Endodermal cell (in vitro differentiated cells): ENCODE data around the gene CLDN9. TPM values are rescaled to one million over a fixed set of nuclear protein-coding genes. Genes with fewer than 3 reads are reported as not detected.
A peak's percentile ranks its signal among the peaks of the same experiment; 100 is the strongest.

Experiments
- DNase-seq: peaks from one replicate; pipeline ENCODE4 v3.0.0-alpha.2; 2017
- H3K27ac ChIP-seq: 2 replicates; pipeline ENCODE4 v1.5.1; 2013; ENCODE audit warnings: mild to moderate bottlenecking, low read depth, low read length, moderate library complexity
- H3K27me3 ChIP-seq: 2 replicates; pipeline ENCODE4 v1.6.1; 2013; ENCODE audit warnings: mild to moderate bottlenecking, low read length, moderate library complexity; ENCODE audit not compliant: insufficient read depth, control insufficient read depth, poor library complexity, severe bottlenecking
- H3K36me3 ChIP-seq: 2 replicates; pipeline ENCODE4 v1.7.0; 2013; ENCODE audit warnings: mild to moderate bottlenecking, low read length, moderate library complexity; ENCODE audit not compliant: control insufficient read depth, insufficient read depth
- H3K4me1 ChIP-seq: one replicate; pipeline ENCODE4 v1.7.0; 2013; ENCODE audit warnings: low read length; ENCODE audit not compliant: control insufficient read depth, insufficient read depth
- H3K4me3 ChIP-seq: 2 replicates; pipeline ENCODE4 v1.5.1; 2013; ENCODE audit warnings: mild to moderate bottlenecking, low read length, moderate library complexity
- H3K9ac ChIP-seq: 2 replicates; pipeline ENCODE4 v1.6.1; 2013; ENCODE audit warnings: mild to moderate bottlenecking, low read length, moderate library complexity; ENCODE audit not compliant: poor library complexity, severe bottlenecking; ENCODE audit errors: extremely low read depth
- H3K9me3 ChIP-seq: 2 replicates; pipeline ENCODE4 v1.6.1; 2013; ENCODE audit warnings: mild to moderate bottlenecking, low read length, moderate library complexity; ENCODE audit not compliant: control insufficient read depth
- H3K27ac Mint-ChIP-seq: 2 replicates; pipeline ENCODE4 v1.8.0; 2020; ENCODE audit warnings: mixed read lengths
- H3K27me3 Mint-ChIP-seq: 2 replicates; pipeline ENCODE4 v1.8.0; 2021; ENCODE audit warnings: mild to moderate bottlenecking, mixed read lengths; ENCODE audit not compliant: insufficient read depth
- H3K36me3 Mint-ChIP-seq: 2 replicates; pipeline ENCODE4 v1.8.0; 2020; ENCODE audit warnings: low read depth, mixed read lengths
- H3K4me1 Mint-ChIP-seq: 2 replicates; pipeline ENCODE4 v1.8.0; 2020; ENCODE audit warnings: mixed read lengths
- H3K4me3 Mint-ChIP-seq: 2 replicates; pipeline ENCODE4 v1.8.0; 2020; ENCODE audit warnings: mild to moderate bottlenecking, moderate library complexity, mixed read lengths
- H3K9me3 Mint-ChIP-seq: 2 replicates; pipeline ENCODE4 v1.8.0; 2020; ENCODE audit warnings: mild to moderate bottlenecking, mixed read lengths
- CTCF ChIP-seq: fragments of 200-600 bp; sonication (generic); conservative IDR thresholded peaks from 2 replicates; pipeline ENCODE4 v1.5.0; 2021; ENCODE audit warnings: antibody characterized with exemption, mild to moderate bottlenecking
- WGBS, 2 experiments: methylation state at CpG; one replicate each; pipeline versions ENCODE4 v1.1.5 to v1.1.7; 2013; ENCODE audit warnings: missing lambda C conversion rate in 2 of 2, mixed read lengths in 1 of 2; ENCODE audit not compliant: insufficient coverage in 1 of 2, insufficient read length in 1 of 2; 5-methylcytosine and 5-hydroxymethylcytosine counted together
- total RNA-seq, 2 donors: library from RNA; stranded (reverse); fragmentation: NEBNext Ultra II Directional in 1 of 2; extraction: Animal tissue kit (Norgen Biotek cat#: 25700) in 1 of 2; gene quantifications; 2 replicates in 1 of 2; 3 replicates in 1 of 2; pipeline ENCODE4 v1.2.1, GENCODE V29; 2021

The CLDN9 gene
- total RNA-seq, 2 donors from 2014 or later = 0.18 TPM; not detected in 1

- H3K36me3 Mint-ChIP-seq = peaks cover 23% of the 10 kb centered on the region
- no peaks in the 10 kb centered on the region for H3K9me3 ChIP-seq
- H3K27me3 ChIP-seq = peaks cover 4% of the 10 kb centered on the region
- no peak for TF ChIP-seq CTCF
- H3K4me1 Mint-ChIP-seq = peaks cover 17% of the 10 kb centered on the region
- H3K27ac ChIP-seq = no peak overlapping the region
- no peaks in the 10 kb centered on the region for H3K9me3 Mint-ChIP-seq
- WGBS, 2 experiments = 95 to 96% methylated on average over 20 to 24 of the region's 24 CpGs
- peaks cover 23% of the 10 kb centered on the region for H3K27me3 Mint-ChIP-seq
- H3K4me3 Mint-ChIP-seq = no peak overlapping the region
- no peak overlapping the region for H3K4me3 ChIP-seq
- no peak overlapping the region for H3K27ac Mint-ChIP-seq
- DNase-seq = peak; percentile 66
- peaks cover 10% of the 10 kb centered on the region for H3K4me1 ChIP-seq
- H3K36me3 ChIP-seq = peaks cover 28% of the 10 kb centered on the region
- no peak overlapping the region for H3K9ac ChIP-seq
Observed at GRCh38 chr16:3026609-3027488, 14.1 kb downstream of the CLDN9 start.

GRCh38 chr16:3027489-3027795 is 14.7 kb downstream of the CLDN9 start:
- Histone ChIP-seq H3K27ac (no peak overlapping the region), H3K36me3 (peaks cover 24% of the 10 kb centered on the region), H3K4me1 (peaks cover 6% of the 10 kb centered on the region), H3K9ac (no peak overlapping the region), H3K9me3 (no peaks in the 10 kb centered on the region), H3K27me3 (peaks cover 4% of the 10 kb centered on the region), H3K4me3 (no peak overlapping the region)
- H3K27me3 Mint-ChIP-seq = peaks cover 25% of the 10 kb centered on the region
- peaks cover 21% of the 10 kb centered on the region for H3K36me3 Mint-ChIP-seq
- no peaks in the 10 kb centered on the region for H3K9me3 Mint-ChIP-seq
- no peak overlapping the region for H3K27ac Mint-ChIP-seq
- no peak for DNase-seq
- no peak overlapping the region for H3K4me3 Mint-ChIP-seq
- TF ChIP-seq CTCF = no peak
- H3K4me1 Mint-ChIP-seq = peaks cover 11% of the 10 kb centered on the region
- 93% methylated on average over 8 of the region's 8 CpGs; no CpG with 5 or more reads in 1 of the 2 experiments for whole genome bisulfite sequencing, 2 experiments

- peaks cover 21% of the 10 kb centered on the region for H3K36me3 Mint-ChIP-seq
- no peak overlapping the region for H3K4me3 Mint-ChIP-seq
- H3K9ac ChIP-seq = no peak overlapping the region
Observed at GRCh38 chr16:3027983-3028715, 15.4 kb downstream of the CLDN9 start.

More at GRCh38 chr16:3027983-3028715, 15.4 kb downstream of the CLDN9 start:
- Mint-ChIP-seq H3K27ac (no peak overlapping the region), H3K27me3 (peaks cover 31% of the 10 kb centered on the region), H3K9me3 (no peaks in the 10 kb centered on the region), H3K4me1 (peaks cover 4% of the 10 kb centered on the region)
- WGBS, 2 experiments = 9 to 18% methylated on average over 22 to 58 of the region's 58 CpGs
- DNase-seq = peak; percentile 98
- H3K27ac ChIP-seq = no peak overlapping the region
- no peaks in the 10 kb centered on the region for H3K4me1 ChIP-seq
- H3K36me3 ChIP-seq = peaks cover 19% of the 10 kb centered on the region
- TF ChIP-seq CTCF = peak; percentile 91
- no peaks in the 10 kb centered on the region for H3K9me3 ChIP-seq
- H3K27me3 ChIP-seq = peaks cover 11% of the 10 kb centered on the region
- no peak overlapping the region for H3K4me3 ChIP-seq
